Neural progenitor cell (in vitro differentiated cells): ENCODE data around the gene COASY. TPM values are rescaled to one million over a fixed set of nuclear protein-coding genes. Genes with fewer than 3 reads are reported as not detected.

Experiments used
- DNase-seq: peaks from one replicate; pipeline ENCODE4 v3.0.0-alpha.2; 2016; ENCODE audit warnings: low spot score
- H2AFZ ChIP-seq: fragments of 200-600 bp; sonication (generic); replicated peaks from 2 replicates; pipeline ENCODE4 v1.6.1; 2016; ENCODE audit warnings: antibody characterized with exemption
- H3F3A ChIP-seq: fragments of 200-600 bp; sonication (generic); 2 replicates; pipeline ENCODE4 v1.6.1; 2016; ENCODE audit warnings: antibody characterized with exemption, low read depth
- H3K27ac ChIP-seq: fragments of 200-600 bp; sonication (generic); 2 replicates; pipeline ENCODE4 v1.5.1; 2016; ENCODE audit warnings: mild to moderate bottlenecking
- H3K27me3 ChIP-seq: fragments of 200-600 bp; sonication (generic); 2 replicates; pipeline ENCODE4 v1.6.1; 2016; ENCODE audit warnings: mild to moderate bottlenecking, moderate library complexity
- H3K36me3 ChIP-seq: fragments of 200-600 bp; sonication (generic); 2 replicates; pipeline ENCODE4 v1.5.1; 2016
- H3K4me1 ChIP-seq: fragments of 200-600 bp; sonication (generic); 2 replicates; pipeline ENCODE4 v1.6.1; 2016; ENCODE audit warnings: mixed run types
- H3K4me2 ChIP-seq: fragments of 200-600 bp; sonication (generic); 2 replicates; pipeline ENCODE4 v1.6.1; 2016
- H3K4me3 ChIP-seq: fragments of 200-600 bp; sonication (generic); 2 replicates; pipeline ENCODE4 v1.5.1; 2016
- H3K79me2 ChIP-seq: fragments of 200-600 bp; sonication (generic); 2 replicates; pipeline ENCODE4 v1.6.1; 2016; ENCODE audit warnings: low read depth
- H3K9ac ChIP-seq: fragments of 200-600 bp; sonication (generic); 2 replicates; pipeline ENCODE4 v1.6.1; 2016
- H3K9me3 ChIP-seq: fragments of 200-600 bp; sonication (generic); 2 replicates; pipeline ENCODE4 v1.5.1; 2016; ENCODE audit warnings: low read depth
- H4K20me1 ChIP-seq: fragments of 200-600 bp; sonication (generic); 2 replicates; pipeline ENCODE4 v1.6.1; 2016; ENCODE audit warnings: low read depth
- H3K27ac Mint-ChIP-seq: 3 replicates; pipeline ENCODE4 v1.8.0; 2021; ENCODE audit warnings: mixed read lengths
- H3K27me3 Mint-ChIP-seq: 2 replicates; pipeline ENCODE4 v1.8.0; 2022; ENCODE audit warnings: low read depth, mild to moderate bottlenecking, inconsistent platforms, moderate library complexity, mixed read lengths; ENCODE audit not compliant: insufficient read depth
- H3K36me3 Mint-ChIP-seq: 3 replicates; pipeline ENCODE4 v1.8.0; 2021; ENCODE audit warnings: mixed read lengths
- H3K4me1 Mint-ChIP-seq: 3 replicates; pipeline ENCODE4 v1.8.0; 2021; ENCODE audit warnings: mixed read lengths
- H3K4me3 Mint-ChIP-seq: 3 replicates; pipeline ENCODE4 v1.8.0; 2021; ENCODE audit warnings: mild to moderate bottlenecking, moderate library complexity, mixed read lengths
- H3K9me3 Mint-ChIP-seq: 3 replicates; pipeline ENCODE4 v1.8.0; 2020; ENCODE audit warnings: mixed read lengths
- CTCF ChIP-seq: fragments of 200-600 bp; sonication (generic); IDR thresholded peaks from 2 replicates; pipeline ENCODE4 v1.5.1; 2017; ENCODE audit warnings: antibody characterized with exemption, mild to moderate bottlenecking
- EZH2 ChIP-seq: fragments of 200-600 bp; sonication (generic); IDR thresholded peaks from 2 replicates; pipeline ENCODE4 v1.6.1; 2017; ENCODE audit warnings: antibody characterized with exemption, mild to moderate bottlenecking, moderate library complexity
- EZH2phosphoT487 ChIP-seq: fragments of 200-600 bp; sonication (generic); IDR thresholded peaks from 2 replicates; pipeline ENCODE4 v1.6.1; 2017; ENCODE audit warnings: antibody characterized with exemption
- total RNA-seq: library from RNA; depleted of rRNA; stranded (reverse); fragments of >200 nt; gene quantifications from 2 replicates; pipeline ENCODE4 v1.2.3, GENCODE V29; 2015; ENCODE audit warnings: low replicate concordance

The COASY gene
- total RNA-seq, 1 donor from 2014 or later: 6.1 TPM

- TF ChIP-seq EZH2phosphoT487 (no peak), CTCF (no peak)
- H3K9me3 Mint-ChIP-seq: no peaks in the 10 kb centered on the region
- peaks cover 1% of the 10 kb centered on the region for H3K36me3 Mint-ChIP-seq
- no peaks in the 10 kb centered on the region for H3K9me3 ChIP-seq
- peaks cover 6% of the 10 kb centered on the region for H3F3A ChIP-seq
- H3K27me3 ChIP-seq: peaks cover 32% of the 10 kb centered on the region
- H3K4me2 ChIP-seq: no peak overlapping the region
- H3K27ac Mint-ChIP-seq: no peak overlapping the region
- no peaks in the 10 kb centered on the region for H3K36me3 ChIP-seq
- peaks cover 33% of the 10 kb centered on the region for H3K4me1 Mint-ChIP-seq
- no peak overlapping the region for H3K9ac ChIP-seq
- H3K4me1 ChIP-seq: no peaks in the 10 kb centered on the region
- DNase-seq: no peak
- no peaks in the 10 kb centered on the region for H4K20me1 ChIP-seq
- H3K27ac ChIP-seq: no peak overlapping the region
- H3K79me2 ChIP-seq: no peaks in the 10 kb centered on the region
- no peak overlapping the region for H3K4me3 ChIP-seq
- H3K27me3 Mint-ChIP-seq: peaks cover 5% of the 10 kb centered on the region
- H3K4me3 Mint-ChIP-seq: no peak overlapping the region
- H2AFZ ChIP-seq: no peak overlapping the region
These were observed 32.9 kb upstream of the COASY start for GRCh38 chr17:42529061-42529460.

- no peak overlapping the region for H3K4me3 Mint-ChIP-seq
- no peaks in the 10 kb centered on the region for H3K9me3 Mint-ChIP-seq
- Histone ChIP-seq H3K9me3 (no peaks in the 10 kb centered on the region), H3K27ac (no peak overlapping the region), H3K36me3 (no peaks in the 10 kb centered on the region), H2AFZ (no peak overlapping the region), H3F3A (peaks cover 6% of the 10 kb centered on the region), H3K27me3 (peaks cover 34% of the 10 kb centered on the region), H3K4me3 (no peak overlapping the region), H3K4me1 (peaks cover 7% of the 10 kb centered on the region), H3K4me2 (no peak overlapping the region), H4K20me1 (no peaks in the 10 kb centered on the region), H3K79me2 (no peaks in the 10 kb centered on the region), H3K9ac (no peak overlapping the region)
- H3K27ac Mint-ChIP-seq: no peak overlapping the region
- TF ChIP-seq EZH2phosphoT487 (no peak), EZH2 (no peak)
- no peak for DNase-seq
- peaks cover 36% of the 10 kb centered on the region for H3K4me1 Mint-ChIP-seq
- no peaks in the 10 kb centered on the region for H3K36me3 Mint-ChIP-seq
- peaks cover 5% of the 10 kb centered on the region for H3K27me3 Mint-ChIP-seq
These were observed 30.9 kb upstream of the COASY start for GRCh38 chr17:42530952-42531454.

- no peaks in the 10 kb centered on the region for H3K36me3 Mint-ChIP-seq
- DNase-seq: peak; percentile 87
- Histone ChIP-seq H3K27ac (no peak overlapping the region), H3K9ac (no peak overlapping the region), H3K4me1 (peaks cover 7% of the 10 kb centered on the region), H3K4me2 (peak overlapping the region; percentile 96), H4K20me1 (no peaks in the 10 kb centered on the region), H2AFZ (peak overlapping the region; percentile 98), H3K4me3 (peak overlapping the region; percentile 56), H3F3A (peaks cover 6% of the 10 kb centered on the region), H3K79me2 (no peaks in the 10 kb centered on the region), H3K36me3 (no peaks in the 10 kb centered on the region), H3K27me3 (peaks cover 34% of the 10 kb centered on the region), H3K9me3 (no peaks in the 10 kb centered on the region)
- no peak overlapping the region for H3K27ac Mint-ChIP-seq
- H3K4me1 Mint-ChIP-seq: peaks cover 36% of the 10 kb centered on the region
- TF ChIP-seq EZH2 (peak; percentile 40), CTCF (peak; percentile 48), EZH2phosphoT487 (no peak)
- H3K27me3 Mint-ChIP-seq: peaks cover 5% of the 10 kb centered on the region
- H3K9me3 Mint-ChIP-seq: no peaks in the 10 kb centered on the region
- peak overlapping the region; percentile 83 for H3K4me3 Mint-ChIP-seq
These were observed 30.2 kb upstream of the COASY start for GRCh38 chr17:42531455-42532354.
